SK-N-SH (cell line): Measurements from ENCODE around the gene IL20RB.

Experiments used
- EP300 ChIP-seq, 2 experiments: IDR thresholded peaks; 2 replicates each; pipeline versions ENCODE4 v1.4.0 to v1.6.1; 2012; ENCODE audit warnings: borderline replicate concordance in 1 of 2, low read depth in 1 of 2, low read length in 1 of 2
- MEF2A ChIP-seq: IDR thresholded peaks from 2 replicates; pipeline ENCODE4 v1.4.0; 2012; ENCODE audit warnings: low read depth, borderline replicate concordance
- RAD21 ChIP-seq: IDR thresholded peaks from 2 replicates; pipeline ENCODE4 v1.6.1; 2012; ENCODE audit warnings: mild to moderate bottlenecking, low read length
- TCF12 ChIP-seq: IDR thresholded peaks from 2 replicates; pipeline ENCODE4 v1.4.0; 2012
- TF ChIP-seq, protein P1 (sequence below): fragments of 200-600 bp; sonication (generic); IDR thresholded peaks from 2 replicates; pipeline ENCODE4 v1.6.1; 2017; ENCODE audit warnings: antibody characterized with exemption, mild to moderate bottlenecking, moderate library complexity
- TF ChIP-seq, protein P2 (sequence below): IDR thresholded peaks from 2 replicates; pipeline ENCODE4 v1.6.1; 2012; ENCODE audit warnings: mild to moderate bottlenecking, low read depth, low read length, moderate library complexity

DNA sequence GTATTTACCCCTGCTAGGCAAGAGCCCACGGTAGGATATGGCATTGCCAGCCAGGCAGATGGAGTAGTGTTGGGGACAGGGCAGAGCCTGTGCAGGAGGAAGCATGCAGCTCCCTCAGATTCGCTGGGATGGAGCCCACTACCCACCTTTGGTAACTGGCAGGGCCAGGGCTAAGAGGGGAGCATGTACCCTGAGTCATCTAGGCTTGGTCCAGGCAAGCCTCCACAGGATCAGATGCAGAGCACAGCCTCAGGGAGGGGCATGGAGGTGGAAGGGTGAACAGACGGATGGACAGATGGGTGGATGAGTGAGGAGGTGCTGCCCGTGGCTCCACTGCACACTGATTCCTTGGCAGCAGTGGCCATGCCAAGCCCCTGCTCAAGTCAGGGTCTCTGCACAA lies 33.0 kb downstream of the IL20RB start:
- TF ChIP-seq, protein P1, sequence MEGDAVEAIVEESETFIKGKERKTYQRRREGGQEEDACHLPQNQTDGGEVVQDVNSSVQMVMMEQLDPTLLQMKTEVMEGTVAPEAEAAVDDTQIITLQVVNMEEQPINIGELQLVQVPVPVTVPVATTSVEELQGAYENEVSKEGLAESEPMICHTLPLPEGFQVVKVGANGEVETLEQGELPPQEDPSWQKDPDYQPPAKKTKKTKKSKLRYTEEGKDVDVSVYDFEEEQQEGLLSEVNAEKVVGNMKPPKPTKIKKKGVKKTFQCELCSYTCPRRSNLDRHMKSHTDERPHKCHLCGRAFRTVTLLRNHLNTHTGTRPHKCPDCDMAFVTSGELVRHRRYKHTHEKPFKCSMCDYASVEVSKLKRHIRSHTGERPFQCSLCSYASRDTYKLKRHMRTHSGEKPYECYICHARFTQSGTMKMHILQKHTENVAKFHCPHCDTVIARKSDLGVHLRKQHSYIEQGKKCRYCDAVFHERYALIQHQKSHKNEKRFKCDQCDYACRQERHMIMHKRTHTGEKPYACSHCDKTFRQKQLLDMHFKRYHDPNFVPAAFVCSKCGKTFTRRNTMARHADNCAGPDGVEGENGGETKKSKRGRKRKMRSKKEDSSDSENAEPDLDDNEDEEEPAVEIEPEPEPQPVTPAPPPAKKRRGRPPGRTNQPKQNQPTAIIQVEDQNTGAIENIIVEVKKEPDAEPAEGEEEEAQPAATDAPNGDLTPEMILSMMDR = no peak
- TF ChIP-seq, protein P2, sequence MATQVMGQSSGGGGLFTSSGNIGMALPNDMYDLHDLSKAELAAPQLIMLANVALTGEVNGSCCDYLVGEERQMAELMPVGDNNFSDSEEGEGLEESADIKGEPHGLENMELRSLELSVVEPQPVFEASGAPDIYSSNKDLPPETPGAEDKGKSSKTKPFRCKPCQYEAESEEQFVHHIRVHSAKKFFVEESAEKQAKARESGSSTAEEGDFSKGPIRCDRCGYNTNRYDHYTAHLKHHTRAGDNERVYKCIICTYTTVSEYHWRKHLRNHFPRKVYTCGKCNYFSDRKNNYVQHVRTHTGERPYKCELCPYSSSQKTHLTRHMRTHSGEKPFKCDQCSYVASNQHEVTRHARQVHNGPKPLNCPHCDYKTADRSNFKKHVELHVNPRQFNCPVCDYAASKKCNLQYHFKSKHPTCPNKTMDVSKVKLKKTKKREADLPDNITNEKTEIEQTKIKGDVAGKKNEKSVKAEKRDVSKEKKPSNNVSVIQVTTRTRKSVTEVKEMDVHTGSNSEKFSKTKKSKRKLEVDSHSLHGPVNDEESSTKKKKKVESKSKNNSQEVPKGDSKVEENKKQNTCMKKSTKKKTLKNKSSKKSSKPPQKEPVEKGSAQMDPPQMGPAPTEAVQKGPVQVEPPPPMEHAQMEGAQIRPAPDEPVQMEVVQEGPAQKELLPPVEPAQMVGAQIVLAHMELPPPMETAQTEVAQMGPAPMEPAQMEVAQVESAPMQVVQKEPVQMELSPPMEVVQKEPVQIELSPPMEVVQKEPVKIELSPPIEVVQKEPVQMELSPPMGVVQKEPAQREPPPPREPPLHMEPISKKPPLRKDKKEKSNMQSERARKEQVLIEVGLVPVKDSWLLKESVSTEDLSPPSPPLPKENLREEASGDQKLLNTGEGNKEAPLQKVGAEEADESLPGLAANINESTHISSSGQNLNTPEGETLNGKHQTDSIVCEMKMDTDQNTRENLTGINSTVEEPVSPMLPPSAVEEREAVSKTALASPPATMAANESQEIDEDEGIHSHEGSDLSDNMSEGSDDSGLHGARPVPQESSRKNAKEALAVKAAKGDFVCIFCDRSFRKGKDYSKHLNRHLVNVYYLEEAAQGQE = no peak
- no peak for TF ChIP-seq MEF2A
- TF ChIP-seq TCF12 = no peak
- TF ChIP-seq RAD21 = no peak
- TF ChIP-seq EP300 (IDR thresholded peaks at IDR 0.05; ENCODE audit: borderline replicate concordance in 1 of 2, low read depth in 1 of 2, low read length in 1 of 2) = no peak
